ENCODE results near the gene TNFSF11. TPM values are rescaled to one million over a fixed set of nuclear protein-coding genes. Genes with fewer than 3 reads are reported as not detected.

Gene TNFSF11
- total RNA-seq, 2 experiments from 2014 or later: 0.32 to 0.94 TPM

DNA sequence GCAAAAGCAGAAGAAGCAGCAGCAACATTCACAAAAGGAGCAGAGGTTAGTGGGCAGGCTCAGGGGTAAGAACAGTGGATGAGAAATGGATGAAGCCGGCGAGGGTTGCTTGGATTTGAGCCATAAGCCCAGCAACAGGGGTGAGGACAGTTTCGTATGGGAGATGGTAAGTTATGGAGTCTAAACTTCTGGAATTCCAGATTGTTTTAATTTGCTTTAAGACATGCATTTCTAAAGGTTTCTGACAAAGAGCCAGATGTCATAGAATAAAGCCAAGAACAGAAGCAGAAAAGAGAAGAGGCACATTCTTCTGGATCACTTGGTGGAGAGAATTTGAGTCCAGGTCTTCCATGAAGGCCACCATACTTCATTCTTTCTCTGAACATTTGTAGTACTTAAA lies 76.6 kb downstream of the TNFSF11 start:
- ChIA-PET CTCF (no interaction called here), POLR2A (no interaction called here)
- peaks cover 30% of the 10 kb centered on the region for H3K27me3 Mint-ChIP-seq (ENCODE audit: low read depth)
- DNase-seq (no peak), ATAC-seq (no peak)
- no peaks in the 10 kb centered on the region for H3K9me3 Mint-ChIP-seq (ENCODE audit: insufficient read depth)
- H3K27ac Mint-ChIP-seq: no peak overlapping the region
- no peaks in the 10 kb centered on the region for H3K36me3 Mint-ChIP-seq (ENCODE audit: low read depth)
- H3K4me3 Mint-ChIP-seq: no peak overlapping the region
- no peaks in the 10 kb centered on the region for H3K4me1 Mint-ChIP-seq (ENCODE audit: low read depth)

DNA sequence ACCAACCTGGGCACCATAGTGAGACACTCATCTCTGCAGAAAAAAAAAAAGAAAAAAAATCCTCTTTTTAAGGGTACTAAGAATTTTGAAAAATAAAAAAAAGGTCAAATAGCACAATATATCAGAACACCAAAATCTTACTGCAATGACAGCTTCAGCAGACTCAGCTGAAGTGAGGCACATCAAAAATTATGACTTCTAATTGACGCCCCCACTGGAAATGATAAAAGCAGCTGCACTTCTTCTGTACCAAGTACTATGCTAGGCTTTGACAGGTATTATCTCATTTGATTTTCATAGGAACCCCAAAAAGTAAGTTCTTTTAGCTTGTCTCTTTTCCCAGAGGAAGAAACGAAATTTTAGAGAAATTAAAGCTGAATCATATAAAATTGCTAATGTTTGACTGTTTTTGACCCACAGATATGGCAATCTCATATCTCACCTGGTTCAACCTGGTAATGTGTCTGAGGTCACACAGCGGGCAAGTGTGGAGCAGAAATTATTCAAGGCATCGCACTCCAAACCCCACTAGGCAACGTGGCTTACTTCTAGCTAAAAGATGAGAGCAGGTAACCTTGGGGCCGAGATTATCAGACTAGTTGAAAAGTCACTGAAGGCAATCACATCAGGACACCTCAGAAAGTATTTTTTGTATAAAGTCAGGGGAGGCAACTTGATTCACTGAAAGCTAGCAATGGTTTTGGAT lies 78.1 kb downstream of the TNFSF11 start:
- CTCF ChIA-PET: no interaction called here

DNA sequence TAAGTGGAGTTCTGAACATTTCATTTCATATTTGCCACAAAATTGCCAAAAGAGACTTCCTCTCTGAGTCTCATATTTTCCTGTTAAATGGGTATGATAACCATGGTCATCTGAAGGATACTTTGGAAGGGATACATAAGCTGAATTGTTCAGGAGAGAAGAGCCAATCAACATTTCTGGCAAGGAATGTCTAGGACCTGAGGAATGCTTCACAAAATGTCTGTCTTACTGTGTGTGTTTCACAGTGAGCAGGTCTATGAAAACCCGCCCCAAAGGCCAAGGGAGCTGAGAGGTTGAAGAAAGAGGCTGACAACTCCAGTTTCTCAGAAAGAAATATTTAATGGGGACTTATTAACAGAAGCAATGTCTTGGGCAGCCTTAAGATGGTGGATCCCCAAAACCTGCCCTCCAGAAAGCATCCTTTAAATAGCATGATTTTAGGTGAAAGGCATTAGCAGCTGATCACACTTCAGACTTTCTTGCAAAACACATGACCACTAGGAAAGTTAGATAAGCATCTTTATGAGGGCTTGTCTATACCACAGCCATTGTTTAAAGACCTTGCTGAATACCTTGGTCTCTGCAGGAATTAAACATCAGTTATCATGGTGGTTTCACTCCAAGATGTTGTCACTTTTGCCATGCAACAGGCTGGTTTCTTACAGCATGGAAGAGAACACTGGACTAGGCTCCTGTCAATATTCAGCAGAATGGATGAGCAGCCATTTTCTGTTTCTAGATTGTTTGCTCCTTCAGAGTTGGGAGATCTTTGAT lies 78.9 kb downstream of the TNFSF11 start:
- Mint-ChIP-seq H3K27ac (no peak overlapping the region), H3K36me3 (ENCODE audit: low read depth) (no peaks in the 10 kb centered on the region), H3K4me3 (no peak overlapping the region), H3K4me1 (ENCODE audit: low read depth) (no peaks in the 10 kb centered on the region), H3K27me3 (ENCODE audit: low read depth) (peaks cover 42% of the 10 kb centered on the region), H3K9me3 (ENCODE audit: insufficient read depth) (no peaks in the 10 kb centered on the region)
- ChIA-PET POLR2A (interaction anchor here (0.8 kb wide), 1 partner anchor 16 kb away, joined by 3 read pairs; no protein-coding TSS in a partner anchor), CTCF (interaction anchor here (1.0 kb wide), 1 partner anchor 10 kb away, joined by 3 read pairs; no protein-coding TSS in a partner anchor)
- ATAC-seq (no peak), DNase-seq (no peak)

More for the DNA sequence above, 78.1 kb downstream of the TNFSF11 start:
- Mint-ChIP-seq H3K9me3 (ENCODE audit: insufficient read depth) (no peaks in the 10 kb centered on the region), H3K27me3 (ENCODE audit: low read depth) (peaks cover 36% of the 10 kb centered on the region), H3K4me1 (ENCODE audit: low read depth) (no peaks in the 10 kb centered on the region), H3K27ac (no peak overlapping the region), H3K4me3 (no peak overlapping the region), H3K36me3 (ENCODE audit: low read depth) (no peaks in the 10 kb centered on the region)
- no peak for DNase-seq
- POLR2A ChIA-PET: no interaction called here
- no peak for ATAC-seq

DNA sequence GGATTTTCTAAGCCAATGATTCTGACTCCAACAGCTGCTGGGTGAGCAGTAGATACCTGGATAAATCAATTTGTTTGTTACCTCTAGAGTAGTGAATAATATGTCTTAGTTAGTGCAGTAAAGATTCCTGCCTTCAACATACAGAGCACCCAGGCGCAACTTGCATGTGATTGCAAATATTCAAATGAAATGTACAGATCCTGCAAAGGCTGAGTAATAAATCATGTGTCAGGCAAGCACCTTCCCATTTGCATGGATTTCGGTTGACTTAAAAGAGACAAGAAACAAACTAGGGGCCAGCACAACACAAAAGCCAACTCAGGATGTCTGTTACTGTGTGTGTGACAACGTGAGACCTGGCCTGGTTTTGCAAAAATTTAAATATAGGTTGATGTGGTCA lies 79.7 kb downstream of the TNFSF11 start:
- no peak for DNase-seq
- ChIA-PET CTCF (interaction anchor here (1.0 kb wide), 1 partner anchor 9 kb away, joined by 3 read pairs; no protein-coding TSS in a partner anchor), POLR2A (no interaction called here)
- H3K4me3 Mint-ChIP-seq: no peak overlapping the region
- no peak overlapping the region for H3K27ac Mint-ChIP-seq
- peaks cover 46% of the 10 kb centered on the region for H3K27me3 Mint-ChIP-seq (ENCODE audit: low read depth)
- H3K36me3 Mint-ChIP-seq (ENCODE audit: low read depth): no peaks in the 10 kb centered on the region
- no peak for ATAC-seq
- no peaks in the 10 kb centered on the region for H3K9me3 Mint-ChIP-seq (ENCODE audit: insufficient read depth)
- no peaks in the 10 kb centered on the region for H3K4me1 Mint-ChIP-seq (ENCODE audit: low read depth)

DNA sequence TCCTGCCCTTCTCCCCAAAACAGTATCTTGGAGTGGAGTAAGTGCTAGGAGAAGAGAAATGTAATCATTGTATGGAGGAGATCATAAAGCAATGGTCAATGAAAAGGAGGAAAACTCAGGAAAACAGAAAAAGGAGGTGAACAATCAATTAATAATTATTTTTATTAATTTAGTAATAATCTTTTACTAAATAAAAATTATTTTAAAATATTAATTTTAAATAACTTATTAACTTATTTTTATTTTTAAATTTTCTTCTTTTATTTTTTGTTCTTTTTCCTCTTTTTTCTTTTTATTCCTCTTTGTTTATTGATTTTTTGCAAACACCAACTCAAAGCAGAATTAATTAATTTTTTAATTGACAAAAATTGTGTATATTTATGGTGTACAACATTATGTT lies 80.3 kb downstream of the TNFSF11 start:
- ChIA-PET CTCF (no interaction called here), POLR2A (no interaction called here)
- H3K4me3 Mint-ChIP-seq: no peak overlapping the region
- H3K27me3 Mint-ChIP-seq (ENCODE audit: low read depth): peaks cover 43% of the 10 kb centered on the region
- H3K36me3 Mint-ChIP-seq (ENCODE audit: low read depth): no peaks in the 10 kb centered on the region
- H3K27ac Mint-ChIP-seq: no peak overlapping the region
- DNase-seq (no peak), ATAC-seq (no peak)
- H3K9me3 Mint-ChIP-seq (ENCODE audit: insufficient read depth): no peaks in the 10 kb centered on the region
- no peaks in the 10 kb centered on the region for H3K4me1 Mint-ChIP-seq (ENCODE audit: low read depth)

DNA sequence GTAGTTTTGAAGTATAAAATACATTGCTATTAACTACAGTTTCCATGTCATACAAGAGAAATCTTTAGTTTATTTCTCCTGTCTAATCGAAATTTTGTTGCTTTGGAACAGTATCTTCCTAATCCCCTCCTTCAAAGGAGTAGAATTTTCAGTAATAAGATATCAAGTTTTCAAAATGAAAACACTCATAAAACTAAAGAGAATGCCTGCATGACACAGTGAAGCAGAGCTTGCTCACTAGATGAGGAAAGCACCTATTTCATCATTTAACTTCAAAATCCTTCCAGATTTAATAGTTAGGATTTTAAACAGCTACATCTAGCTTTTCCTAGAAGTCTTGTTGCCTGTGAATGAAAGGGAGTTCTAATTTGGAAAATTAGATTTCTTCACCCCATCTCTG lies 80.8 kb downstream of the TNFSF11 start:
- CTCF ChIA-PET: no interaction called here
- no peaks in the 10 kb centered on the region for H3K4me1 Mint-ChIP-seq (ENCODE audit: low read depth)
- DNase-seq (no peak), ATAC-seq (no peak)
- no peaks in the 10 kb centered on the region for H3K36me3 Mint-ChIP-seq (ENCODE audit: low read depth)
- H3K9me3 Mint-ChIP-seq (ENCODE audit: insufficient read depth): no peaks in the 10 kb centered on the region
- H3K27ac Mint-ChIP-seq: no peak overlapping the region
- H3K27me3 Mint-ChIP-seq (ENCODE audit: low read depth): peaks cover 41% of the 10 kb centered on the region
- POLR2A ChIA-PET: no interaction called here
- no peak overlapping the region for H3K4me3 Mint-ChIP-seq

DNA sequence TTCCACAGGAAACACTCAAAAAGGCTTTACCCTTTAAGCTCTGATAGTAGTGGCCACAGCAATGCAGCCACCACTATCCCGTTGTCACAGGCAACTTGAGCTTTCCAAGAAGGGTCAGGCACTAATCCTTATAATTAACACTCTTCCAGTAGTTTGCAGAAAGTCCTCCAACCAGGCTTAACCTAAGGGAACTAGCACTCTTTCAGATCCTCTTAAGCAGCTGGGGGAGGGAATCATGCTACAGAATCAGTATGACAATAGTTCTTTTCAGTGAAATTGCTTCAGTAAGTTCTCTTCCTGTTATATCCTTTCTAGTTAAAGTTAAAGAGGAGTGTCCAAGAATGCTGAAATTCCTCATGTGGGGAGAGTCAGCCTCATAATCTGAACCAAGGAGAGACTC lies 82.2 kb downstream of the TNFSF11 start:
- DNase-seq: no peak
- ChIA-PET POLR2A (no interaction called here), CTCF (no interaction called here)
- Mint-ChIP-seq H3K4me3 (no peak overlapping the region), H3K9me3 (ENCODE audit: insufficient read depth) (no peaks in the 10 kb centered on the region), H3K36me3 (ENCODE audit: low read depth) (no peaks in the 10 kb centered on the region), H3K27me3 (ENCODE audit: low read depth) (peaks cover 35% of the 10 kb centered on the region), H3K4me1 (ENCODE audit: low read depth) (no peaks in the 10 kb centered on the region), H3K27ac (no peak overlapping the region)
- ATAC-seq: no peak

DNA sequence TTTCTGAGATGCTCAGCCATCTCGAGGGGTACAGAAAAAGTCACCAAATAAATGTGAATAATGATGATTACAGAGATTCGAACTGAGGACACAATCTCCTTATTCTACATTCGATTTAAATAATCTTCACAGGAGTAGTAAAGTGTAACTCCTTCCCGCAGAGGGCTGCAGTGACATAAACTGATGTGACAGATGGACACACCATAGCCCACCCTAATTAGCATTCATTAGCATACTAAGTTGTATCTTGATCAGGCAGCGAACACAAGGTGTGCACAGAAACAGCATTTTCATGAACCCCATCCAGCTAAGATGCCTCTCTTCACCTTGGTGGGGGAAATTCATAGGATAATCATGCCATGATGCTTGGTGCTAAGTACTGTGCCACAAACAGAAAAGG lies 83.0 kb downstream of the TNFSF11 start:
- no peaks in the 10 kb centered on the region for H3K4me1 Mint-ChIP-seq (ENCODE audit: low read depth)
- ATAC-seq (no peak), DNase-seq (no peak)
- H3K27me3 Mint-ChIP-seq (ENCODE audit: low read depth): peaks cover 33% of the 10 kb centered on the region
- ChIA-PET CTCF (no interaction called here), POLR2A (no interaction called here)
- no peaks in the 10 kb centered on the region for H3K9me3 Mint-ChIP-seq (ENCODE audit: insufficient read depth)
- no peaks in the 10 kb centered on the region for H3K36me3 Mint-ChIP-seq (ENCODE audit: low read depth)
- no peak overlapping the region for H3K27ac Mint-ChIP-seq
- H3K4me3 Mint-ChIP-seq: no peak overlapping the region

Other genes with a start within 250 kb of the TNFSF11 start
- gene FAM216B, start 207.4 kb downstream of the TNFSF11 start, total RNA-seq: not detected